GM12878 (cell line): Measurements from ENCODE around the gene FBXO27.

Experiments used
- BMI1 ChIP-seq: fragments of 450-650 bp; IDR thresholded peaks from 2 replicates; pipeline ENCODE4 v1.6.1; 2016; ENCODE audit warnings: mild to moderate bottlenecking, moderate library complexity, borderline replicate concordance
- CBFB ChIP-seq: IDR thresholded peaks from 2 replicates; pipeline ENCODE4 v1.6.1; 2016; ENCODE audit warnings: antibody characterized with exemption, low read depth
- EED ChIP-seq: sonication (generic); IDR thresholded peaks from 2 replicates; pipeline ENCODE4 v1.6.1; 2016; ENCODE audit warnings: antibody characterized with exemption, low read depth
- EP300 ChIP-seq, 2 experiments: fragments of 150-350 bp in 1 of 2; IDR thresholded peaks; 2 replicates each; pipeline ENCODE4 v1.6.1; 2011 to 2012; ENCODE audit warnings: low read depth in 2 of 2, low read length in 2 of 2, borderline replicate concordance in 1 of 2, improper control_type of control experiment in 1 of 2, inconsistent platforms in 1 of 2; ENCODE audit not compliant: control insufficient read depth in 1 of 2
- EZH2 ChIP-seq: IDR thresholded peaks from 2 replicates; pipeline ENCODE4 v1.6.1; 2012; ENCODE audit warnings: low read depth, mild to moderate bottlenecking, control low read depth, inconsistent platforms, low read length, borderline replicate concordance; ENCODE audit not compliant: control insufficient read depth
- NFIC ChIP-seq: IDR thresholded peaks from 2 replicates; pipeline ENCODE4 v1.6.1; 2012; ENCODE audit warnings: low read depth, mild to moderate bottlenecking, inconsistent platforms, low read length, moderate library complexity
- POLR2AphosphoS5 ChIP-seq: IDR thresholded peaks from 2 replicates; pipeline ENCODE4 v1.6.1; 2011; ENCODE audit warnings: mild to moderate bottlenecking, low read length, inconsistent platforms
- RAD21 ChIP-seq: IDR thresholded peaks from 2 replicates; pipeline ENCODE4 v1.6.1; 2011; ENCODE audit warnings: mild to moderate bottlenecking, low read depth, low read length, moderate library complexity; ENCODE audit not compliant: insufficient read depth
- RAD51 ChIP-seq: fragments of 450-650 bp; IDR thresholded peaks from 2 replicates; pipeline ENCODE4 v1.6.1; 2016; ENCODE audit warnings: moderate library complexity, mild to moderate bottlenecking, inconsistent platforms
- SIN3A ChIP-seq: IDR thresholded peaks from 2 replicates; pipeline ENCODE4 v1.6.1; 2012; ENCODE audit warnings: low read depth, low read length, improper control_type of control experiment
- SREBF2 ChIP-seq: IDR thresholded peaks from 2 replicates; pipeline ENCODE4 v1.6.1; 2012; ENCODE audit warnings: mild to moderate bottlenecking, low read length
- TF ChIP-seq, protein P1 (sequence below): IDR thresholded peaks from 2 replicates; pipeline ENCODE4 v1.6.1; 2011; ENCODE audit warnings: low read depth, low read length, improper control_type of control experiment, borderline replicate concordance
- TF ChIP-seq, protein P2 (sequence below), 3 experiments: IDR thresholded peaks in 2 of 3; conservative IDR thresholded peaks in 1 of 3; 2 replicates each; pipeline ENCODE4 v1.5.1; 2011; ENCODE audit warnings: low read depth in 3 of 3, low read length in 3 of 3, mild to moderate bottlenecking in 3 of 3, control low read depth in 2 of 3, moderate library complexity in 2 of 3, inconsistent platforms in 1 of 3, mixed read lengths in 1 of 3; ENCODE audit not compliant: control insufficient read depth in 2 of 3, insufficient read depth in 1 of 3; ENCODE audit errors: extremely low read depth in 1 of 3

DNA sequence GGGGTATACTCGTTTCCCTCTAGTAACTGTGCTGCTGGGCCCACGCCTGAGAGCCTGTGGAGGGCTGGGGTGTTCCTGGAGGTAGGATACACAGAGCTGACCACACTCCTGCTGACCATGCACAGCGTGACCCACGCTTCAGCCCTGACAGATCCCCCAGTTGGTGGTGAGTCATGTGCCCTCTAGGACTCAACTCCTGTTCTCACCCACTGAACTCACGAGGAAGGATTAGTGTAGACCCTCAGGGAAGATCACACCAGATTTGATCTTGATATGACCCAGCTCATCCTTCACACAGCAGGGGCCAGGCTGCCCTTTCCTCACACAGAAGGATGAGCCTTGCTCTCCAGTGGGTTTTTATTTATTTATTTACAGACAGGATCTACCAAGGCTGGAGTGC, 38.5 kb upstream of the FBXO27 start:
- TF ChIP-seq SIN3A: no peak
- TF ChIP-seq, protein P1, sequence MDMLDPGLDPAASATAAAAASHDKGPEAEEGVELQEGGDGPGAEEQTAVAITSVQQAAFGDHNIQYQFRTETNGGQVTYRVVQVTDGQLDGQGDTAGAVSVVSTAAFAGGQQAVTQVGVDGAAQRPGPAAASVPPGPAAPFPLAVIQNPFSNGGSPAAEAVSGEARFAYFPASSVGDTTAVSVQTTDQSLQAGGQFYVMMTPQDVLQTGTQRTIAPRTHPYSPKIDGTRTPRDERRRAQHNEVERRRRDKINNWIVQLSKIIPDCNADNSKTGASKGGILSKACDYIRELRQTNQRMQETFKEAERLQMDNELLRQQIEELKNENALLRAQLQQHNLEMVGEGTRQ: no peak
- no peak for TF ChIP-seq RAD51
- no peak for TF ChIP-seq EZH2
- no peak for TF ChIP-seq CBFB
- TF ChIP-seq, protein P2, sequence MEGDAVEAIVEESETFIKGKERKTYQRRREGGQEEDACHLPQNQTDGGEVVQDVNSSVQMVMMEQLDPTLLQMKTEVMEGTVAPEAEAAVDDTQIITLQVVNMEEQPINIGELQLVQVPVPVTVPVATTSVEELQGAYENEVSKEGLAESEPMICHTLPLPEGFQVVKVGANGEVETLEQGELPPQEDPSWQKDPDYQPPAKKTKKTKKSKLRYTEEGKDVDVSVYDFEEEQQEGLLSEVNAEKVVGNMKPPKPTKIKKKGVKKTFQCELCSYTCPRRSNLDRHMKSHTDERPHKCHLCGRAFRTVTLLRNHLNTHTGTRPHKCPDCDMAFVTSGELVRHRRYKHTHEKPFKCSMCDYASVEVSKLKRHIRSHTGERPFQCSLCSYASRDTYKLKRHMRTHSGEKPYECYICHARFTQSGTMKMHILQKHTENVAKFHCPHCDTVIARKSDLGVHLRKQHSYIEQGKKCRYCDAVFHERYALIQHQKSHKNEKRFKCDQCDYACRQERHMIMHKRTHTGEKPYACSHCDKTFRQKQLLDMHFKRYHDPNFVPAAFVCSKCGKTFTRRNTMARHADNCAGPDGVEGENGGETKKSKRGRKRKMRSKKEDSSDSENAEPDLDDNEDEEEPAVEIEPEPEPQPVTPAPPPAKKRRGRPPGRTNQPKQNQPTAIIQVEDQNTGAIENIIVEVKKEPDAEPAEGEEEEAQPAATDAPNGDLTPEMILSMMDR (IDR thresholded peaks at IDR 0.05 in 2 of 3, conservative IDR thresholded peaks at IDR 0.05 in 1 of 3; ENCODE audit: control insufficient read depth in 2 of 3, extremely low read depth in 1 of 3, insufficient read depth in 1 of 3, low read depth in 3 of 3, low read length in 3 of 3): no peak
- TF ChIP-seq RAD21: no peak
- no peak for TF ChIP-seq EED
- TF ChIP-seq NFIC: no peak
- TF ChIP-seq EP300 (IDR thresholded peaks at IDR 0.05; ENCODE audit: borderline replicate concordance in 1 of 2, control insufficient read depth in 1 of 2, low read depth in 2 of 2, low read length in 2 of 2): no peak
- no peak for TF ChIP-seq BMI1
- no peak for TF ChIP-seq SREBF2
- TF ChIP-seq POLR2AphosphoS5: no peak
